GM12875 (cell line): ENCODE measurements around the gene CBR1.

Experiments used
- H3K4me3 ChIP-seq: one replicate; pipeline ENCODE4 v1.5.1; 2011; ENCODE audit warnings: low read depth, low read length, control low read depth
- CTCF ChIP-seq: IDR thresholded peaks from 2 replicates; pipeline ENCODE4 v1.5.1; 2011; ENCODE audit warnings: low read depth, mild to moderate bottlenecking, control low read depth, inconsistent platforms, low read length, moderate library complexity, borderline replicate concordance; ENCODE audit not compliant: insufficient read depth

CBR1 gene

GRCh38 chr21:36115138-36115730 is 45.4 kb downstream of the CBR1 start:
- no peak for TF ChIP-seq CTCF
- H3K4me3 ChIP-seq = no peak overlapping the region

GRCh38 chr21:36117286-36117741 is 47.5 kb downstream of the CBR1 start:
- TF ChIP-seq CTCF = no peak
- H3K4me3 ChIP-seq = no peak overlapping the region

- no peak for TF ChIP-seq CTCF
- no peak overlapping the region for H3K4me3 ChIP-seq
Observed at GRCh38 chr21:36120304-36120888, 50.6 kb downstream of the CBR1 start.
